ENCODE data around the gene SLC39A13. TPM values are rescaled to one million over a fixed set of nuclear protein-coding genes. Genes with fewer than 3 reads are reported as not detected.

SLC39A13 gene
- total RNA-seq, 1 experiment from 2014 or later: 39.2 TPM

GRCh38 chr11:47453365-47453764 is 45.0 kb downstream of the SLC39A13 start:
- no peak for DNase-seq (ENCODE audit: low read depth)

- peak; percentile 75 for DNase-seq (ENCODE audit: low read depth)
Observed at GRCh38 chr11:47454258-47454671, 45.9 kb downstream of the SLC39A13 start.

- no peak for DNase-seq (ENCODE audit: low read depth)
Observed at GRCh38 chr11:47460571-47461235, 52.3 kb downstream of the SLC39A13 start.

- no peak for DNase-seq (ENCODE audit: low read depth)
Observed at GRCh38 chr11:47461876-47462275, 53.5 kb downstream of the SLC39A13 start.

GRCh38 chr11:47464483-47464882 is 56.1 kb downstream of the SLC39A13 start:
- DNase-seq (ENCODE audit: low read depth): peak; percentile 21

Other genes starting within 250 kb of the SLC39A13 start
- 63.4 and 74.5 TPM in 2 replicates for gene ARFGAP2, start 231.7 kb upstream of the SLC39A13 start, total RNA-seq (2014; rRNA removed; shearing (Covaris generic))
- gene PACSIN3, start 222.2 kb upstream of the SLC39A13 start, total RNA-seq (2014; rRNA removed; shearing (Covaris generic)): 19.8 and 22.7 TPM in 2 replicates
- 22.7 and 35.0 TPM in 2 replicates for gene DDB2, start 193.6 kb upstream of the SLC39A13 start, total RNA-seq (2014; rRNA removed; shearing (Covaris generic))
- 27.1 and 39.9 TPM in 2 replicates for gene ACP2, start 159.8 kb upstream of the SLC39A13 start, total RNA-seq (2014; rRNA removed; shearing (Covaris generic))
- 7.9 and 8.4 TPM in 2 replicates for gene NR1H3, start 150.6 kb upstream of the SLC39A13 start, total RNA-seq (2014; rRNA removed; shearing (Covaris generic))
- 13.5 and 17.0 TPM in 2 replicates for gene MADD, start 138.5 kb upstream of the SLC39A13 start, total RNA-seq (2014; rRNA removed; shearing (Covaris generic))
- not detected in 2 replicates for gene MYBPC3, start 55.9 kb upstream of the SLC39A13 start, total RNA-seq (2014; rRNA removed; shearing (Covaris generic))
- gene SPI1, start 30.0 kb upstream of the SLC39A13 start, total RNA-seq (2014; rRNA removed; shearing (Covaris generic)): not detected in 2 replicates
- 179 and 223 TPM in 2 replicates for gene PSMC3, start 17.8 kb downstream of the SLC39A13 start, total RNA-seq (2014; rRNA removed; shearing (Covaris generic))
- gene RAPSN, start 40.5 kb downstream of the SLC39A13 start, total RNA-seq (2014; rRNA removed; shearing (Covaris generic)): not detected in 2 replicates
- 45.6 and 52.5 TPM in 2 replicates for gene CELF1, start 144.5 kb downstream of the SLC39A13 start, total RNA-seq (2014; rRNA removed; shearing (Covaris generic))
- 86.9 and 103 TPM in 2 replicates for gene PTPMT1, start 157.0 kb downstream of the SLC39A13 start, total RNA-seq (2014; rRNA removed; shearing (Covaris generic))
- gene KBTBD4, start 170.4 kb downstream of the SLC39A13 start, total RNA-seq (2014; rRNA removed; shearing (Covaris generic)): 19.9 and 20.3 TPM in 2 replicates
- 78.8 and 95.5 TPM in 2 replicates for gene NDUFS3, start 170.5 kb downstream of the SLC39A13 start, total RNA-seq (2014; rRNA removed; shearing (Covaris generic))
- gene FAM180B, start 178.1 kb downstream of the SLC39A13 start, total RNA-seq (2014; rRNA removed; shearing (Covaris generic)): not detected in 2 replicates
- not detected in 2 replicates for gene C1QTNF4, start 185.8 kb downstream of the SLC39A13 start, total RNA-seq (2014; rRNA removed; shearing (Covaris generic))
- gene MTCH2, start 234.0 kb downstream of the SLC39A13 start, total RNA-seq (2014; rRNA removed; shearing (Covaris generic)): 135 and 158 TPM in 2 replicates